Measurements from ENCODE around the gene MAML2.
A peak's percentile ranks its signal among the peaks of the same experiment; 100 is the strongest.

Gene MAML2

DNA sequence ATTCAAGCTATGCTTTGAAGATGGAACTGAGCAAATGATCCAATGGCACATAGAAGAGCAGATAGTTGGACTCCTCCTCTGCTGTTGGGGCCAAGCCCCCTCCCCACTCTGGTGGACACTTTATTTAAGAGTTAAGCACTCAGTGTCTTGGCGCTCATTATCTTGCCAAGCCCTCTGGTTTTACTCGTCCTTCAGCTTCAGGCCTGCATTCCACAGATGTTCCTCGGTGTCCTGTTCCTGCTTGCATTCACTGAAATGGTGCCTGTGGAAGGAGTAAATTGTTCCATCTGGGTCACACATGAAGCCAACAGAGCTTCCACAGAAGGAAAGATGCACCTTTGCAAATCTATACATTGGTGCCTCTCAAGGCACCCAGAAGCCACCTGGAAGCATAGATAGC, 26.1 kb downstream of the MAML2 start:
- DNase-seq (ENCODE audit: insufficient read length) (no peak), FAIRE-seq (no peak)
- no peak for TF ChIP-seq POLR2A (IDR thresholded peaks at IDR 0.05; ENCODE audit: low read depth, low read length)
- no peak for TF ChIP-seq TAF1 (IDR thresholded peaks at IDR 0.05; ENCODE audit: borderline replicate concordance, low read depth, low read length)
- TF ChIP-seq POLR2AphosphoS5 (IDR thresholded peaks at IDR 0.05; ENCODE audit: low read depth, low read length): no peak

DNA sequence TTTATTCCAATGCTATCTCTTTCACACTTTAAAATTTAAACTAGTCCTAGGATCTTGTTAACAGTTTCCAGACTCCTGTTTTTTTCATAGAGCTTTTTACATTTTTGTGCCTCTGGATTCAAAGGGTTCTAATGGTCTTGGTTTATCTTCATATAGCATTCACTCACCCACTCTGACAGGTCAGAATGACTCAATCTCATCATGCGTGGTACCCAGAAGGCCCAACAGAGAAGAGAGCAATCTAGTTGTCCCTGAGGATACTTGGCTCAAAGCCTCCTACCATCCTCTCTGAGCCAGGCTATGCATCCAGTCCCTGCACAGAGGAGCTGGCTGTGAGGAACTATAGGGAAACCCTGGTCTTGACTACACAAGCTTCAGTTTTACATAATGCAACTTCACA, 27.5 kb downstream of the MAML2 start:
- no peak for TF ChIP-seq POLR2A (IDR thresholded peaks at IDR 0.05; ENCODE audit: low read depth, low read length)
- no peak for TF ChIP-seq TAF1 (IDR thresholded peaks at IDR 0.05; ENCODE audit: borderline replicate concordance, low read depth, low read length)
- no peak for TF ChIP-seq POLR2AphosphoS5 (IDR thresholded peaks at IDR 0.05; ENCODE audit: low read depth, low read length)
- FAIRE-seq: no peak
- no peak for DNase-seq (ENCODE audit: insufficient read length)

DNA sequence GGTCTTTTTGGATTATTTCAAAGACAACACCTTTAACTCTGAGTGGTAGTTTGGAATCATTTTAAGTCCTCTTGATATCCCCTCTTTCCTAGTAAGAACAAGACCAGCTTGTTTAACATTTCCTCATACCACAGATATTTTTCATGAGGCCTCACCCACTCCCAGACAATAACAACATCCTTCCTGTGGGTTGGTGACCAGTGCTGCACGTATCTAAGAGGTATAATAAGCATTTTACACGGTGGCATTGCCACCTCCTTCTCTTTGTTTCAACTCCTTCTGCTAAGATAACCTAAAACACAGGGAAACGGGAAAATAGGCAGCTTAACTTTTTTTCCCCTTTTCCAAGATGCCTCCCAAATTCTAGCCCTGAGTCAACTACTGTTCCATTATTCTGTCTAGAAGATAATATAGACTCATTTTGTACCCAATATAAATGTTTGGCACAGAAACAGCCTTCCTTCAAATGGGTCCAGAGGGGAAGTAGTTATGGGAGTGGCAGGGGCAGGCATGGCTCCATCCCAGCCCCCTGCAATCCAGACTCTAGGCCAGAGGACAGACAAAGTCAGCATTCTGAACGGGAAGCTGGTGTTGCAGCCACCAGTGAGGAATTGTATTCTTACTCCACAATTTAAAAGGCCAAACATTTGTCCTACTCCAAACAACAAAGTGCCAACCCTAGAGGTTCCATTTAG, 28.5 kb downstream of the MAML2 start:
- no peak for TF ChIP-seq POLR2AphosphoS5 (IDR thresholded peaks at IDR 0.05; ENCODE audit: low read depth, low read length)
- no peak for TF ChIP-seq TAF1 (IDR thresholded peaks at IDR 0.05; ENCODE audit: borderline replicate concordance, low read depth, low read length)
- no peak for TF ChIP-seq POLR2A (IDR thresholded peaks at IDR 0.05; ENCODE audit: low read depth, low read length)
- no peak for DNase-seq (ENCODE audit: insufficient read length)
- FAIRE-seq: no peak

DNA sequence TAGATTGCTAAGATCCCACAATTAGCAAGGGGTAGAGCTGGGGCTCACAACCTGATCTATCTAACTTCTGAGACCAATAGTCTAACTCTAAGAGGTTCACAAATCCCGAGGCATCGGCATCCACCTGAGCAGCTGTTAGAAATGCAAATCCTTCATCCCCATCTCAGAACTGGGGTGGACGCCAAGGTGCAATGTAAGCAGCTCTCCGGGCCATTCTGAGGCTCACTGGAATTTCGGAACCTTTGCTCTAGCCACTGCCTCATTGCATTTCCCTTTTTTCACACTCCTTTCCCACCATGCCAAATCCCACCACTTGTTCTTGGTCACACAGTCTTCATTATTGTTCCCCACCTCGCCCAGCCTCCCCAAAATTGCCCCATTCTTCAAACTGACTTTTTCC, 29.8 kb downstream of the MAML2 start:
- no peak for FAIRE-seq
- TF ChIP-seq POLR2AphosphoS5 (IDR thresholded peaks at IDR 0.05; ENCODE audit: low read depth, low read length): no peak
- TF ChIP-seq POLR2A (IDR thresholded peaks at IDR 0.05; ENCODE audit: low read depth, low read length): no peak
- TF ChIP-seq TAF1 (IDR thresholded peaks at IDR 0.05; ENCODE audit: borderline replicate concordance, low read depth, low read length): no peak

DNA sequence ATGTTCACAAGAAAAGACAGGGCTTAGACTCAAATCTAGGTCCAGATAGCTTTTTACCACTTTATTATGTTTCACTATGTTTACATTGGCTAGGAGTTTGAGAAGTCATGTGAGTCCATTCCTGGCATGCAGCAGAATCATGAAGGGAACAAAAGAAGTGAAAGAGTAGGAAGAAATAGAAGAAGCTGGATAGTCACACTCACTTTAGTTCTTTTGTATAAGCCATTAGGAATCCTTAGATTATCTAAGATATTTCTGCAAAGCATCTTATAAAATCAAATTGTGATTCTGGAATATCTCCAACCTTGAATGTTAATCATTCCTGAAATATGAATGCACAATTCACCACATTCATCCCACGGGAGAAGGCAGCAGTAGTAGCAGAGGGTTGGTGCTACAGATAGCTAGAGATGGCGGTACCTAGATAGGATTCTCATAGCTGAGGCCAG, 31.9 kb downstream of the MAML2 start:
- TF ChIP-seq TAF1 (IDR thresholded peaks at IDR 0.05; ENCODE audit: borderline replicate concordance, low read depth, low read length) (no peak), POLR2A (IDR thresholded peaks at IDR 0.05; ENCODE audit: low read depth, low read length) (no peak), POLR2AphosphoS5 (IDR thresholded peaks at IDR 0.05; ENCODE audit: low read depth, low read length) (no peak)
- peak; percentile 9 for FAIRE-seq
- no peak for DNase-seq (ENCODE audit: insufficient read length)

More for the DNA sequence above, 29.8 kb downstream of the MAML2 start:
- no peak for DNase-seq (ENCODE audit: insufficient read length)

DNA sequence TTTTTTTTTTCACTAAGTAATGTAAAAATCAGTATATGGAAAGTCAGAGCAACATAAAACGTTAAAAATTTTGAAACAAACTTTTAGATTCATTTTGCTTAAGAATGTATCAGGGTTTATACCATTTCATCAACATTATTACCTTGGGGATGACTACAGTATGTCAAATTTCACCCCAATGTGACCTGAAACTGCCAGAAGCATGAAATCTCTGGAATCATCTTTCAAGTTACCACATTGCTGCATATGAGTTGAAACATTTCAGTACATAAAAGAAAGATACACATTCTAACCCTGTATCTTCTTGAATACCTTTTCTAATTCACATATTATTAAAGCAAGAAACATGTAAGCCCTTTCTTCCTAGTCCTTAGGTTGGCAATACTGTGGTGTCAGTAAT, 32.8 kb downstream of the MAML2 start:
- FAIRE-seq (no peak), DNase-seq (ENCODE audit: insufficient read length) (no peak)
- TF ChIP-seq TAF1 (IDR thresholded peaks at IDR 0.05; ENCODE audit: borderline replicate concordance, low read depth, low read length) (no peak), POLR2A (IDR thresholded peaks at IDR 0.05; ENCODE audit: low read depth, low read length) (no peak)

DNA sequence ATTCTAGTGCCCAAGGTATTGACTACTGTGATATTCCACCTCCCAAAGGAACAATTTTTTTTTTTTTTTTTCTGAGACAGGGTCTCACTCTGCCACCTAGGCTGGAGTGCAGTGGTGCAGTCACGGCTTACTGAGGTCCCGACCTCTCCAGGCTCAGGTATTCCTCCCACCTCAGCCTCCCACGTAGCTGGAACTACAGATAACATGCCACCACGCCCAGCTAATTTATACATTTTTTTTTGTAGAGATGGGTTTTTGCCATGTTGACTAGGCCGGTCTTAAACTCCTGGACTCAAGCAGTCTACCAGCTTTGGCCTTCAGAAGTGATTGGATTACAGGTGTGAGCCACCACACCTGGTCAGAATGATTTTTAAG, 33.4 kb downstream of the MAML2 start:
- DNase-seq (ENCODE audit: insufficient read length) (no peak), FAIRE-seq (no peak)
- TF ChIP-seq POLR2A (IDR thresholded peaks at IDR 0.05; ENCODE audit: low read depth, low read length) (no peak), POLR2AphosphoS5 (IDR thresholded peaks at IDR 0.05; ENCODE audit: low read depth, low read length) (no peak), TAF1 (IDR thresholded peaks at IDR 0.05; ENCODE audit: borderline replicate concordance, low read depth, low read length) (no peak)

DNA sequence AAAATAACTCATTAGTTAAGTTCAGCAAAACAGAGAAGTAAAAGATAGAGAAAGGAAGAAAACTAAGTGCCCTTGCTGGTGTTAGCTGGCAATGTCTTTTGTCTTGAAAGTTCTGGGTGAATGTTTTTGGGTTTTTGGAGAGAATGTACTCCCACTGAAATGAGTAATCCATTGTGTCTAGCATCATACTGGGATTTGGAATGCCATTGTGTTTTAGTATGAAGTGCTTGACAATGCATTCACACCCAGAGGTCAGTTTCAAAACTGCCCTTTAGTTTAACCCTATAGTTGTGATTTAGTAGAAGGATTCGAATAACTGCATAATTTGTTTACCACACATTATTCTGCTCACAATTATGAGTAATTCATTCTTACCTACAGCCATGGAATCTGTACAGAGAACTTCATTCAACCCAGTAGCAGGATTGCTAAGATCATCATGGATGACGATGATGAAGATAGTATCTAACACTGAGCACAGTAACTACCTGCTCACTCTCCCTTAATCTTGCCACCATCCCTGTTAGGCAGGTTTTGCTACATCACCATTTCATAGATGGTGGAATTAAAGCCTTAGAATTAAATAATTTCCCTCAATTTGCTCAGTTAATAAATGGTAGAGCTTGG, 33.9 kb downstream of the MAML2 start:
- DNase-seq (ENCODE audit: insufficient read length) (no peak), FAIRE-seq (no peak)
- TF ChIP-seq POLR2AphosphoS5 (IDR thresholded peaks at IDR 0.05; ENCODE audit: low read depth, low read length): no peak
- no peak for TF ChIP-seq TAF1 (IDR thresholded peaks at IDR 0.05; ENCODE audit: borderline replicate concordance, low read depth, low read length)
- TF ChIP-seq POLR2A (IDR thresholded peaks at IDR 0.05; ENCODE audit: low read depth, low read length): no peak

DNA sequence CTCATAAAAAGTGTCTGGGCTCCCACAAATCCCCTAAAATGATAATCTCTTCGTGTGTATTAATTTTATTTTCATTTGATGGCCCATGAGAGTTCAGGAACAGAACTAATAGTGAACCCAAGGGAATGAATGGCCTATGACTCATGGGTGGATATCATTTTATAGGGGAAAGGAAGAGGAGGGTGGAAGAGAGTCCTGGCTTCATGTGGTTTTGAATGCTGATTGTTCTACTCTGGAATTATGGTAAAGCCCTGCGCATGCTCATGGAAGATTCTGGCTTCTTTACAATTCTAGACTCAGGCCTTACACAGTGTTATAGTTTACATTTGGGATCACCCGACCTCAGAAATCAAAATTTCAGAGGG, 35.2 kb downstream of the MAML2 start:
- TF ChIP-seq POLR2AphosphoS5 (IDR thresholded peaks at IDR 0.05; ENCODE audit: low read depth, low read length): no peak
- no peak for TF ChIP-seq TAF1 (IDR thresholded peaks at IDR 0.05; ENCODE audit: borderline replicate concordance, low read depth, low read length)
- TF ChIP-seq POLR2A (IDR thresholded peaks at IDR 0.05; ENCODE audit: low read depth, low read length): no peak
- DNase-seq (ENCODE audit: insufficient read length) (no peak), FAIRE-seq (no peak)

DNA sequence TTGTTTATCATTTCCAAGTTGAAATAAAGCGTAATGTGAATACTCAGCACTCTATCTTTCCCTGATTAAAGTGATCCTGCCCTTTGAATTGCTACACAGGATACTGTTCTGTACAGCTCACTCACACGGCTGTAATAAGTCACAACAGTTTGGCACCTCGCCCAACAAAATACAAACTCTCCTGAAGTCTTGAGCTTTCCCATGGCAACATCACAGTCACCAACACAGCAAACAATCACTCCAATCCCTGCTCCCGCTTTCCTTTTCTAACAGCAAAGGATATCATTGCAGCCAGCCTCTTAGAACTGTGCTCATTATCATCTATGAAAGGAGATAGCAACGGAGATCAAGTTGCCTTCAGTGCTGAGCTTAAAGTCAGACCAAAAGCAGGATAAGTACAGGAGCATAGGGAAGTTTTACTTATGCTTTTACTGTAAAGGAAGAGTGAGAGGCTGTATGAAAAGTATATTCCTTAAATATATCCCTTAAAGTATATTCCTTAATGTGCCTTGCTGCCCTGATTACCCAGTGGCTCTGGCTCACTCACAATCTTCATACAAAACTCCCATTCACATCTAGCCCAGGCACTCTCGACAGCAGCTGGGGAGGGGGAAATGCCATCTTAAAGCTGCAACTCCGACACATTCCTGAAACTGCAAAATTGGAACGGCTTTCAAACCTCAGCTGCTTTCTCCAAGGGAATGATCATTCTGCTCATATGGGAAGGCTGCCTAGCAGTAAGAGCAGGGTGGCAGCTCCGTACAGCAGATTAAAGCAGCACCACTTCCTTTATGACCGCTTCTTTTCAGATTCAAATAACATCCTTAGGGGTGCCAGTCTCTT, 35.8 kb downstream of the MAML2 start:
- FAIRE-seq (peak; percentile 87), DNase-seq (ENCODE audit: insufficient read length) (no peak)
- TF ChIP-seq POLR2A (IDR thresholded peaks at IDR 0.05; ENCODE audit: low read depth, low read length): no peak

DNA sequence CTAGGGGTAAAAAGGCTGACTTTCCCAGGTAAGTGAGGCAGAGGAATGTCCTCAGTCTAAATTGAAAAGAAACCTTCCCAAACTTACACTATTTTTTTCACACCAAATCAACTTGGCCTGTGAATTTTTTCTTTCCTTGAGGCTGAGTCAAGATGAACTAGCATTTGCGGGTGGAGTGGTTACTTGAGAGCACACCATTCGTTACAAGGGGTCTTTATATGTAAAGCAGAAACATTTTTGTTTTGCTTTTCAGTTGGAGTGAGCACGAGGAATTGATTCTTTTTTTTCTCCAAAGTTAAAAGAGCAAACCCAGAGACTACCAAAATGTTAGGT, 36.4 kb downstream of the MAML2 start:
- no peak for FAIRE-seq
- no peak for DNase-seq (ENCODE audit: insufficient read length)

DNA sequence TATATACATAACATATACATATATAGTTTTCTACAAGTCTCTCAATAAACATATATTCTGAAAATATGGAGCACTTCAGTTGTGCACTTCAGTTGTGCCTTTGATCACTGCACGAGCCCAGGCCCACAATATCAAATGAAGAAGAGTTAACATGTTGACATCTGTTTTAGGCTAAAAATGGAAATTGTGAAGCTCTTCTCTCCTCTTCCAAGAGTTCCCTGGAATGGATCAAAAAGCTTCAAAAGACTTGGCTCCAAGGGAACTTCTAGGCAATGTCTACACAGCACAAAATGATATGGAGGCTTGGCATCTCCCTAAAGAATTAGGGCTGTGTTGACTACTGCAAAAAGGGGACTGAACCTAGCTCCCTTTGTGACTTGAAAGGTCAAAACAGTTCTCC, 36.9 kb downstream of the MAML2 start:
- no peak for DNase-seq (ENCODE audit: insufficient read length)
- TF ChIP-seq TAF1 (IDR thresholded peaks at IDR 0.05; ENCODE audit: borderline replicate concordance, low read depth, low read length): no peak
- no peak for FAIRE-seq

More for the DNA sequence above, 36.4 kb downstream of the MAML2 start:
- TF ChIP-seq TAF1 (IDR thresholded peaks at IDR 0.05; ENCODE audit: borderline replicate concordance, low read depth, low read length): no peak
- TF ChIP-seq POLR2AphosphoS5 (IDR thresholded peaks at IDR 0.05; ENCODE audit: low read depth, low read length): no peak
- TF ChIP-seq POLR2A (IDR thresholded peaks at IDR 0.05; ENCODE audit: low read depth, low read length): no peak

Data from GM12892 (cell line).